Measurements from ENCODE around the gene KCNN3.
A peak's percentile ranks its signal among the peaks of the same experiment; 100 is the strongest.

Gene KCNN3

DNA sequence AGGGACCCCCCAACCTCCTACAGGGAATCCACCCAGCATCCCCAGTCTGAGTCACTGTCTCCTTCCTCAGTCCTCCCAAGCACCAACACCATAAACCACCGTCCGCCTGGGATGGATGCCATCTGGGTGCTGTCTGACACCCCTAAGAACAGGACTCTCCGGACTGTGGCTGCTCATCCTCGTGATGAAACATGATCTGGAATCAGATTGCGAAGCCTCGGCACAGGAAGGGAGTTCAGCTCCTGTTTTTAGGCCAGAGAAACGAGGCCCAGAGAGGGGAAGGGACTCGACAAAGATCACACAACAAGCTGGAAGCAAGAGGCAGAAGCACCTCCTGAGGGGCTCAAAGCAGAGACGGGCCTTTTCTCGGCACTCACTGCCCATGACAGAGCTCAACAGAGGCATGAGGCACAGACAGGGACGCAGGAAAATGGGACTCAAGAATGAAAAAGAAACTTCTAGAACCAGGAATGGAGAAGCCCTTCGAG is 8.4 kb downstream of the KCNN3 start:
- no peaks in the 10 kb centered on the region for H3K36me3 ChIP-seq (ENCODE audit: control insufficient read depth in 2 of 2, insufficient read depth in 2 of 2, low read length in 2 of 2)
- peak overlapping the region in 1 of 2 donors; percentile 9 for H3K27ac ChIP-seq (ENCODE audit: low read depth in 2 of 2, low read length in 2 of 2)
- H3K27me3 ChIP-seq (ENCODE audit: control insufficient read depth in 2 of 2, insufficient read depth in 2 of 2, low read length in 2 of 2) = peaks cover 0 to 9% of the 10 kb centered on the region in 2 donors
- H3K4me1 ChIP-seq (ENCODE audit: control insufficient read depth in 2 of 2, insufficient read depth in 2 of 2, low read length in 2 of 2) = no peaks in the 10 kb centered on the region
- H3K9ac ChIP-seq (ENCODE audit: low read depth in 1 of 2, low read length in 2 of 2) = no peak overlapping the region
- H3K9me3 ChIP-seq (ENCODE audit: control insufficient read depth in 2 of 2, low read length in 2 of 2) = no peaks in the 10 kb centered on the region
- no peak overlapping the region for H3K4me3 ChIP-seq (ENCODE audit: low read length in 2 of 2)

DNA sequence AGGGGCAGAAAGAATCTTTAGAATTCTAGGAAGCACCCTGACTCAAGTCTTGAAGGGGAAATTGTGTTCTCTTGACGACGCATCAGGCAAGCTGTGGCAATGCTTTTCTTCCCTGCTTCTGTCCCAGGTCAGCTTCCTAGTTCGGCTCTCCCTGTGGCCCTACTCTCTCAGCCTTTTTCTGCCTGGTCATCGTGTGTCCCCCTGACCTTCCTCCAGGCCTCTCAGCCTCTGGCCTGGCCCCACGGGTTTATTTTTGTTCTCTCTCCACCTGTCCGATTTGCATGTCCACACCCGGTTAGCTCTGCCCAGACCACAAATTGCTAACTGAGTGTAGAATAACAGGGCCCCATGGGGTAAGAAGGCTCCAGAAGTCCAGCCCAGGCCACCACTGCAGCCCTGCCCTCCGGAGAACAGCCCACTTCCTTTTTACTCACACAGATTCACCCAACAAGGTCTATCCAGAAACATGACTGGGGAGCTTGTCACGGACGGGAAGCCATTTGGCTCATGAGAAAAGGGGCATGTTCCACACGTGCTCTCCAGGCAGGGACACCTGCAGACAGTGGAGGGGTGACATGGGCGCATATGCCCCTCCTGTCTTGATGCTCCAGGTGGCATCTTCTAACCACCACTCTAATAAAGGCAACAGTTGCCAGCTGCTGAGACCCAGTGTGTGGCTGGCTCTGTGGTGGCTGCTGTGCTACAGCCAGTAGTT is 9.8 kb downstream of the KCNN3 start:
- Histone ChIP-seq H3K27ac (ENCODE audit: low read depth in 2 of 2, low read length in 2 of 2) (peak overlapping the region; percentile 19 to 78), H3K9ac (ENCODE audit: low read depth in 1 of 2, low read length in 2 of 2) (no peak overlapping the region), H3K27me3 (ENCODE audit: control insufficient read depth in 2 of 2, insufficient read depth in 2 of 2, low read length in 2 of 2) (peaks cover 0 to 7% of the 10 kb centered on the region in 2 donors), H3K36me3 (ENCODE audit: control insufficient read depth in 2 of 2, insufficient read depth in 2 of 2, low read length in 2 of 2) (no peaks in the 10 kb centered on the region), H3K4me1 (ENCODE audit: control insufficient read depth in 2 of 2, insufficient read depth in 2 of 2, low read length in 2 of 2) (no peaks in the 10 kb centered on the region), H3K9me3 (ENCODE audit: control insufficient read depth in 2 of 2, low read length in 2 of 2) (no peaks in the 10 kb centered on the region), H3K4me3 (ENCODE audit: low read length in 2 of 2) (no peak overlapping the region)

DNA sequence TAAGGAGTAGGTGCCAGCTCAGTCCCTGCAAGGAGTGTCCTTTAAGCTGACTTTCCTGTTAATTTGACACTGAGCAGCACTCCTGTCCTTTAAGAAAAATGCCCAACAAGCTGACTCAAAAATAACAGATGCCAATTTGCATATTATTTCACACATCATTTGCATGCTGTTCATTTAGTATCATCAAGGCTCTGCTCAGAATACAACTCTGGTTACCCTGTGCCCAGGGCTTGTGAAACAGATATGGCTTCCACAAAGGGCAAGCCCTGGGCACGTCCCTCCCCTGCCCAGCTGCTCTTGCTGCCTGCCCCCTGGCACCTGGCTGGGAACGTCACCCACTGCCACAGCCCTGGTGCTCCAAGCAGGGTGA is 10.3 kb downstream of the KCNN3 start:
- H3K27me3 ChIP-seq (ENCODE audit: control insufficient read depth in 2 of 2, insufficient read depth in 2 of 2, low read length in 2 of 2) = peaks cover 0 to 7% of the 10 kb centered on the region in 2 donors
- H3K27ac ChIP-seq (ENCODE audit: low read depth in 2 of 2, low read length in 2 of 2) = peak overlapping the region; percentile 19 to 78
- H3K4me3 ChIP-seq (ENCODE audit: low read length in 2 of 2) = no peak overlapping the region
- no peaks in the 10 kb centered on the region for H3K9me3 ChIP-seq (ENCODE audit: control insufficient read depth in 2 of 2, low read length in 2 of 2)
- no peaks in the 10 kb centered on the region for H3K4me1 ChIP-seq (ENCODE audit: control insufficient read depth in 2 of 2, insufficient read depth in 2 of 2, low read length in 2 of 2)
- no peak overlapping the region for H3K9ac ChIP-seq (ENCODE audit: low read depth in 1 of 2, low read length in 2 of 2)
- H3K36me3 ChIP-seq (ENCODE audit: control insufficient read depth in 2 of 2, insufficient read depth in 2 of 2, low read length in 2 of 2) = no peaks in the 10 kb centered on the region

DNA sequence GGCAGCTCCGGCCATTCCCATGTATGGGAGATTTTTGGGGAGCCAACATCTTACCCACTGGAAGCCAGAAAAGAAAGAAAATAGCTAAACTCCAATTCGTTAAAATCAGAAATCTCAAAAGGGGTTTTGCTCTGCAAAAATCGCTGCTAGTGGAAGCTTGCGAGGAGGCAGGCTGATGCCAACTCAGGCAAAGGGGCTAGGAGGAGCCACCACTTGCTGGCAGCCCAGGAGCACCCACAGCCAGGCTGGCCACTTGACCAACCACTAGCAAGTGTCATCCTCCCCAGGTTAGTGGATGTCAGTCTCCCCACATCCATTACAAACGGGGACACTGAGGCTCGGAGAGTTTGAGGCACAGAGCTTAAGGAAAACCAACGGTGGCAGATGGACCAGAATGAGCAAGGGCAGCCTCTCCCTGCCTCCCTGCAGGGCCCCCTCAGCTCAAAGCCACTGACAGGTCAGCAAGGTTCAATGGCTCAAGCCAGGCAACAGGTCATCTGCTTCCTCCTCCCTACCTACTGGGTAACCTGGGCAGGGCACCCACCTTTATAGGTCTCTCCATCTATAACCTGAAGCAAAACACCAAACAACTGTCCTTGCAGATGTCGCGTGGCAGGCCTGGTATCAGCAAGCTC is 10.8 kb downstream of the KCNN3 start:
- Histone ChIP-seq H3K4me1 (ENCODE audit: control insufficient read depth in 2 of 2, insufficient read depth in 2 of 2, low read length in 2 of 2) (no peaks in the 10 kb centered on the region), H3K27me3 (ENCODE audit: control insufficient read depth in 2 of 2, insufficient read depth in 2 of 2, low read length in 2 of 2) (peaks cover 0 to 5% of the 10 kb centered on the region in 2 donors), H3K36me3 (ENCODE audit: control insufficient read depth in 2 of 2, insufficient read depth in 2 of 2, low read length in 2 of 2) (no peaks in the 10 kb centered on the region), H3K9ac (ENCODE audit: low read depth in 1 of 2, low read length in 2 of 2) (no peak overlapping the region), H3K9me3 (ENCODE audit: control insufficient read depth in 2 of 2, low read length in 2 of 2) (no peaks in the 10 kb centered on the region), H3K27ac (ENCODE audit: low read depth in 2 of 2, low read length in 2 of 2) (peak overlapping the region; percentile 19 to 78), H3K4me3 (ENCODE audit: low read length in 2 of 2) (peak overlapping the region in 1 of 2 donors; percentile 31)

DNA sequence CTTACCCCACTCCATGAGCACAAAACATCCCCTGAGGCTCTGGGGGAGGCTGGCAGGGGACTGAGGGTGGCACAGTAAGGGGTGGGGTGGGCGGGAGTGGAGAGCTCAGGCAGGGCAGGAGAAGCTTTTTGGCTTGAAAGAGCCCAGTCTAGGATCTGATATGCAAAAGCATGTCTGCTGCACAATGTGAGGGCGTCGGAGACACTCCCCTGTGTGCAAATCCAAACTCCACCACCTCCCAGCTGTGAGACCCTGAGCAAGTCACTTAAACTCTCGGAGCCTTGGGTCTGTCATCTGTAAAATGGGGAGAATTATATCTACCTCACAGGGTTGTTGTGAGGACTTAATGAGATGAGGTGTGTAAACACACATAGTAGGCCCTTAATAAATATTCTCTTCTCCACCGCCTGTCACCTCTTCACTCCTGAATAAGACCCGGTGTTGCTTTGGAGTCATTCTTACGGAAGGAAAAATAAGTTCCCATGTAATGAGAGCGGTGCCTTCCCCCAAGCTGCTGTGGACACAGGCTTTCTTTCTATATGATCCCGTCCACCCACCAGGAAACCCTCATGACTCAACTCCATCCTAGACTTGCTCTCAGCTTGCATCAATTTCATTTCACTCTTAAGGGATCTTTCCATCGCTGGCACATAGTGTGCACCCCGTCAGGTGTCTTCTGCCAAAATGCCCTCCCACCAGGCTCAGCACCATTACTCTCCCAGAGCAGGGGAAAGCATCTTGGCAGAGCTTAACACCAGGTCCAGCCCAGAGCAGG is 12.5 kb downstream of the KCNN3 start:
- Histone ChIP-seq H3K27me3 (ENCODE audit: control insufficient read depth in 2 of 2, insufficient read depth in 2 of 2, low read length in 2 of 2) (no peaks in the 10 kb centered on the region), H3K4me1 (ENCODE audit: control insufficient read depth in 2 of 2, insufficient read depth in 2 of 2, low read length in 2 of 2) (no peaks in the 10 kb centered on the region), H3K36me3 (ENCODE audit: control insufficient read depth in 2 of 2, insufficient read depth in 2 of 2, low read length in 2 of 2) (no peaks in the 10 kb centered on the region), H3K4me3 (ENCODE audit: low read length in 2 of 2) (no peak overlapping the region), H3K9ac (ENCODE audit: low read depth in 1 of 2, low read length in 2 of 2) (no peak overlapping the region), H3K9me3 (ENCODE audit: control insufficient read depth in 2 of 2, low read length in 2 of 2) (no peaks in the 10 kb centered on the region), H3K27ac (ENCODE audit: low read depth in 2 of 2, low read length in 2 of 2) (no peak overlapping the region)

DNA sequence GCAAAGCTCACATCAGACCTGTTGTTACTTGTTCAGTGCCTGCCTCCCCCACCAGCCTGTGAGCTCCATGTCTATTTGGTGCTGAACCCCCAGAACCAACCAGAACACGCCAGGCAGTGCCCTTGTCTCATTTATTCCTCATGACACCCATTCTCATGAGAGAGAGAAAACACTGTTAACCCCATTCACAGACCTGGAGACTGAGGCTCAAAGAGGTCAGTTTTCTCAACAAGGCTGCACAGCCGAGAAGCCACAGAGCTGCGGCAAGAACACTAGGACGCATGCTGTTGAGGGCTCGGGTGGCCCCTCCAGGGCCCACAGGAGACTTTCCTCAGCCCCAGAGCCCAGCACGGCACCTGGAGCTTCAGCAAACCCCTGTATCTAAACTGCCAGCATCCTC is 13.1 kb downstream of the KCNN3 start:
- H3K9me3 ChIP-seq (ENCODE audit: control insufficient read depth in 2 of 2, low read length in 2 of 2) = no peaks in the 10 kb centered on the region
- H3K9ac ChIP-seq (ENCODE audit: low read depth in 1 of 2, low read length in 2 of 2) = no peak overlapping the region
- no peaks in the 10 kb centered on the region for H3K27me3 ChIP-seq (ENCODE audit: control insufficient read depth in 2 of 2, insufficient read depth in 2 of 2, low read length in 2 of 2)
- no peaks in the 10 kb centered on the region for H3K4me1 ChIP-seq (ENCODE audit: control insufficient read depth in 2 of 2, insufficient read depth in 2 of 2, low read length in 2 of 2)
- no peak overlapping the region for H3K27ac ChIP-seq (ENCODE audit: low read depth in 2 of 2, low read length in 2 of 2)
- H3K36me3 ChIP-seq (ENCODE audit: control insufficient read depth in 2 of 2, insufficient read depth in 2 of 2, low read length in 2 of 2) = no peaks in the 10 kb centered on the region
- no peak overlapping the region for H3K4me3 ChIP-seq (ENCODE audit: low read length in 2 of 2)

DNA sequence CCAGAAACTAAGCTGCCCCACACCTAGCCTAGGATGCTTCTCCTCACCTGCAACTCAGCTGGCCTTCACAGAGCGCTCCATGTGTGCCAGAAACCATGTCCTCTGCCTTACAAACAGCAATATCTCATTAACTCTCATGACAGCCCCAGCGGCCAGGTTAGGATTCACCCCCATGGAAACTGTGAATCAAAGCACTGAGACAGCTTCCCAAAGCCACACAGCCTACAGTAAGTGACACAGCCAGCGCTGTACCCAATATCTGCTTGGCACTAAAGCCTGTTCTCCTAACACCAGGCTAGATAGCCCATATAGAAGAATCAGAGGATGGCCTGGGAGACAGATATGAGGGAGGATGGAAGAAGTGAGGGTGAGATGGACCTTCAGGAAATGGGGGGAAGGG is 13.5 kb downstream of the KCNN3 start:
- no peaks in the 10 kb centered on the region for H3K27me3 ChIP-seq (ENCODE audit: control insufficient read depth in 2 of 2, insufficient read depth in 2 of 2, low read length in 2 of 2)
- H3K4me3 ChIP-seq (ENCODE audit: low read length in 2 of 2) = no peak overlapping the region
- H3K9ac ChIP-seq (ENCODE audit: low read depth in 1 of 2, low read length in 2 of 2) = no peak overlapping the region
- no peaks in the 10 kb centered on the region for H3K36me3 ChIP-seq (ENCODE audit: control insufficient read depth in 2 of 2, insufficient read depth in 2 of 2, low read length in 2 of 2)
- no peak overlapping the region for H3K27ac ChIP-seq (ENCODE audit: low read depth in 2 of 2, low read length in 2 of 2)
- H3K4me1 ChIP-seq (ENCODE audit: control insufficient read depth in 2 of 2, insufficient read depth in 2 of 2, low read length in 2 of 2) = no peaks in the 10 kb centered on the region
- H3K9me3 ChIP-seq (ENCODE audit: control insufficient read depth in 2 of 2, low read length in 2 of 2) = no peaks in the 10 kb centered on the region

DNA sequence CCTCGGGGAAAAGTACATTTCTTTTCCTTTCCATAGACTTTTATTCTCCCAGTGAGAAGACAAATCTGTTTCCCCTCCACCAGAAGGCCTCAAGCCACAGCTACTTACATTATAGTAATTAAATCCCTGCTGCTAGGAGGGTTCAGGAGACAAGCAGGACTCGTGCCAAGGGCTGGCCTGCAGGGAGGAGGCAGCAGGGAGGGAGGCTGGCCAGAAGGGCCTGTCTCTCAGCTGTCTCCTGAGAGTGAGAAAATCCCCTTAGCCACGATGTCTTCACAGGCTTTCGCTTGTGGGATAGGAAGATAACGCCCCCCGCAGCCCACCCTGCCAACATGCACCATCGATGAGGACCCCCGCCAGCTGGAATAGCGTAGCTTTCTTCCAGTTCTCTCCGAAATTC is 14.0 kb downstream of the KCNN3 start:
- H3K9ac ChIP-seq (ENCODE audit: low read depth in 1 of 2, low read length in 2 of 2) = no peak overlapping the region
- no peak overlapping the region for H3K27ac ChIP-seq (ENCODE audit: low read depth in 2 of 2, low read length in 2 of 2)

DNA sequence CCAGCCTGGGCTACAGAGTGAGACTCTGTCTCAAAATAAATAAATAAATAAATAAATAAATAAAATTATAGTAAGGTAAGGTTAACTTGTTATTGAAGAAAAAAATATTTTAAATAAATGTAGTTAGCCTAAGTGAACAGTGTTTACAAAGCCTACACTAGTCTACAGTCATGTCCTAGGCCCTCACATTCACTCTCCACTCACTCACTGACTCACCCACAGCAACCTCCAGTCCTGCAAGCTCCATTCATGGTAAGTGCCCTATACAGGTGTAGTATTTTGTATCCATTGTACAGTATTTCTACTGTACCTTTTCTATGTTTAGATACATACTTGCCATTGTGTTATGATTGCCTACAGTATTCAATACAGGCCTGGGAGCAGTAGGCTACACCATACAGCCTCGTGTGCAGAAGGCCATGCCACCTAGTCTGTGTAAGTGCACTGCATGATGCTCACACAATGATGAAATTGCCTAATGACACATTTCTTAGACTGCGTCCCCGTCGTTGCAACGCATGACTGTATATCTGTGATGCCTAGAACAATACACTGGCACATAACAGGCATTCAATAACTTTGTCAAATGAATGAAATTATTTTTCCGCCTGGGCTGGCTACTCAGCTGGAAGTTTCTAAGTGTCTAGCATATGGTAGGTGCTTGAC is 14.8 kb downstream of the KCNN3 start:
- Histone ChIP-seq H3K27ac (ENCODE audit: low read depth in 2 of 2, low read length in 2 of 2) (no peak overlapping the region), H3K9me3 (ENCODE audit: control insufficient read depth in 2 of 2, low read length in 2 of 2) (no peaks in the 10 kb centered on the region), H3K9ac (ENCODE audit: low read depth in 1 of 2, low read length in 2 of 2) (no peak overlapping the region), H3K4me3 (ENCODE audit: low read length in 2 of 2) (no peak overlapping the region), H3K36me3 (ENCODE audit: control insufficient read depth in 2 of 2, insufficient read depth in 2 of 2, low read length in 2 of 2) (no peaks in the 10 kb centered on the region), H3K4me1 (ENCODE audit: control insufficient read depth in 2 of 2, insufficient read depth in 2 of 2, low read length in 2 of 2) (no peaks in the 10 kb centered on the region), H3K27me3 (ENCODE audit: control insufficient read depth in 2 of 2, insufficient read depth in 2 of 2, low read length in 2 of 2) (no peaks in the 10 kb centered on the region)

More for the DNA sequence above, 14.0 kb downstream of the KCNN3 start:
- Histone ChIP-seq H3K36me3 (ENCODE audit: control insufficient read depth in 2 of 2, insufficient read depth in 2 of 2, low read length in 2 of 2) (no peaks in the 10 kb centered on the region), H3K4me3 (ENCODE audit: low read length in 2 of 2) (no peak overlapping the region), H3K27me3 (ENCODE audit: control insufficient read depth in 2 of 2, insufficient read depth in 2 of 2, low read length in 2 of 2) (no peaks in the 10 kb centered on the region), H3K9me3 (ENCODE audit: control insufficient read depth in 2 of 2, low read length in 2 of 2) (no peaks in the 10 kb centered on the region), H3K4me1 (ENCODE audit: control insufficient read depth in 2 of 2, insufficient read depth in 2 of 2, low read length in 2 of 2) (no peaks in the 10 kb centered on the region)

DNA sequence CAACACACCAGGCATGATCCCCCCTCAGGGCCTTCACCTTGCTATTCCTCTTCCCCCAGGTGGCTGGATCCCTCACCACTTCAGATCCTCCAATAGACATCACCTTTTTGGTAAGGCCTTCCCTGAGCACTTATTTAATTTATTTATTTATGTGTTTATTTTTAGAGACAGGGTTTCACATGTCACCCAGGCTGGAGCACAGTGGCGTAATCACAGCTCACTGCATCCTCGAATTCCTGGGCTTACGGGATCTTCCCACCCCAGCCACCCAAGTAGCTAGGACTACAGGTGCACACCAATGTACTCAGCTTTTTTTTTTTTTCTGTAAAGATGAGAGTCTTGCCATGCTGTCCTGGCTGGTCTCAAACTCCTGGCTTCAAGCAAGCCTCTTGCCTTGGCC is 17.2 kb downstream of the KCNN3 start:
- Histone ChIP-seq H3K9ac (ENCODE audit: low read depth in 1 of 2, low read length in 2 of 2) (no peak overlapping the region), H3K9me3 (ENCODE audit: control insufficient read depth in 2 of 2, low read length in 2 of 2) (no peaks in the 10 kb centered on the region), H3K27me3 (ENCODE audit: control insufficient read depth in 2 of 2, insufficient read depth in 2 of 2, low read length in 2 of 2) (no peaks in the 10 kb centered on the region), H3K4me1 (ENCODE audit: control insufficient read depth in 2 of 2, insufficient read depth in 2 of 2, low read length in 2 of 2) (no peaks in the 10 kb centered on the region), H3K27ac (ENCODE audit: low read depth in 2 of 2, low read length in 2 of 2) (no peak overlapping the region), H3K36me3 (ENCODE audit: control insufficient read depth in 2 of 2, insufficient read depth in 2 of 2, low read length in 2 of 2) (no peaks in the 10 kb centered on the region), H3K4me3 (ENCODE audit: low read length in 2 of 2) (no peak overlapping the region)
